Mesendoderm (in vitro differentiated cells): ENCODE data around the gene ANKRD10.

Source experiments
- DNase-seq: peaks from one replicate; pipeline ENCODE4 v3.0.0; 2013
- H2AK5ac ChIP-seq: 2 replicates; pipeline ENCODE4 v1.6.1; 2013; ENCODE audit warnings: low read length, inconsistent platforms
- H2BK120ac ChIP-seq: 2 replicates; pipeline ENCODE4 v1.6.1; 2013; ENCODE audit warnings: low read depth, mild to moderate bottlenecking, low read length, moderate library complexity, mixed read lengths
- H2BK15ac ChIP-seq: replicated peaks from 2 replicates; pipeline ENCODE4 v1.6.1; 2013; ENCODE audit warnings: low read depth, mild to moderate bottlenecking, moderate library complexity
- H2BK5ac ChIP-seq: 2 replicates; pipeline ENCODE4 v1.6.1; 2013; ENCODE audit warnings: low read length, inconsistent platforms
- H3K18ac ChIP-seq: 2 replicates; pipeline ENCODE4 v1.6.1; 2013; ENCODE audit warnings: mild to moderate bottlenecking, low read length, mixed read lengths
- H3K23ac ChIP-seq: one replicate; pipeline ENCODE4 v1.6.1; 2013; ENCODE audit warnings: low read length
- H3K27ac ChIP-seq: 2 replicates; pipeline ENCODE4 v1.5.1; 2013; ENCODE audit warnings: low read depth, mild to moderate bottlenecking, inconsistent platforms, low read length, moderate library complexity
- H3K27me3 ChIP-seq: 2 replicates; pipeline ENCODE4 v1.6.1; 2013; ENCODE audit warnings: low read length, control low read depth, mild to moderate bottlenecking, inconsistent platforms; ENCODE audit not compliant: insufficient read depth, poor library complexity
- H3K36me3 ChIP-seq: 2 replicates; pipeline ENCODE4 v1.6.1; 2013; ENCODE audit warnings: low read length, inconsistent platforms; ENCODE audit not compliant: control insufficient read depth, insufficient read depth
- H3K4ac ChIP-seq: one replicate; pipeline ENCODE4 v1.6.1; 2013; ENCODE audit warnings: low read depth, mild to moderate bottlenecking, low read length, moderate library complexity
- H3K4me1 ChIP-seq: 2 replicates; pipeline ENCODE4 v1.6.1; 2013; ENCODE audit warnings: low read depth, low read length, inconsistent platforms; ENCODE audit not compliant: control insufficient read depth
- H3K4me2 ChIP-seq: 2 replicates; pipeline ENCODE4 v1.6.1; 2013; ENCODE audit warnings: low read length
- H3K4me3 ChIP-seq: 2 replicates; pipeline ENCODE4 v1.5.1; 2013; ENCODE audit warnings: mild to moderate bottlenecking, low read length
- H3K56ac ChIP-seq: one replicate; pipeline ENCODE4 v1.6.1; 2013; ENCODE audit warnings: low read length
- H3K79me1 ChIP-seq: 2 replicates; pipeline ENCODE4 v1.6.1; 2013; ENCODE audit warnings: low read length, inconsistent platforms
- H3K79me2 ChIP-seq: 2 replicates; pipeline ENCODE4 v1.6.1; 2013; ENCODE audit warnings: mild to moderate bottlenecking, low read length; ENCODE audit not compliant: control insufficient read depth, insufficient read depth
- H3K9ac ChIP-seq: 2 replicates; pipeline ENCODE4 v1.6.1; 2013; ENCODE audit warnings: low read length, inconsistent platforms
- H4K5ac ChIP-seq: one replicate; pipeline ENCODE4 v1.6.1; 2013; ENCODE audit warnings: low read length
- H4K8ac ChIP-seq: one replicate; pipeline ENCODE4 v1.6.1; 2013; ENCODE audit warnings: low read depth, mild to moderate bottlenecking, control low read depth, low read length, moderate library complexity
- WGBS: extraction: QIAGEN DNeasy Blood & Tissue Kit; methylation state at CpG from one replicate; pipeline ENCODE4 v1.1.7; 2013; ENCODE audit warnings: low lambda C conversion rate, missing lambda C conversion rate; ENCODE audit not compliant: insufficient coverage; ENCODE audit errors: extremely low coverage; 5-methylcytosine and 5-hydroxymethylcytosine counted together

Gene ANKRD10

GRCh38 chr13:110944121-110944967, 29.5 kb upstream of the ANKRD10 start:
- Histone ChIP-seq H3K18ac (no peak overlapping the region), H3K9ac (no peak overlapping the region), H3K23ac (no peak overlapping the region), H3K4me2 (no peak overlapping the region), H4K5ac (no peak overlapping the region), H3K4me3 (no peak overlapping the region), H3K36me3 (no peaks in the 10 kb centered on the region), H3K4ac (no peak overlapping the region), H3K79me1 (no peaks in the 10 kb centered on the region), H2BK5ac (no peak overlapping the region), H2BK120ac (no peak overlapping the region), H2AK5ac (no peak overlapping the region), H3K27ac (no peak overlapping the region), H3K27me3 (no peaks in the 10 kb centered on the region), H2BK15ac (no peak overlapping the region), H4K8ac (no peak overlapping the region), H3K56ac (no peak overlapping the region), H3K4me1 (no peaks in the 10 kb centered on the region), H3K79me2 (no peaks in the 10 kb centered on the region)
- WGBS = no CpG with 5 or more reads among the region's 8 CpGs
- peak; percentile 65 for DNase-seq

DNA sequence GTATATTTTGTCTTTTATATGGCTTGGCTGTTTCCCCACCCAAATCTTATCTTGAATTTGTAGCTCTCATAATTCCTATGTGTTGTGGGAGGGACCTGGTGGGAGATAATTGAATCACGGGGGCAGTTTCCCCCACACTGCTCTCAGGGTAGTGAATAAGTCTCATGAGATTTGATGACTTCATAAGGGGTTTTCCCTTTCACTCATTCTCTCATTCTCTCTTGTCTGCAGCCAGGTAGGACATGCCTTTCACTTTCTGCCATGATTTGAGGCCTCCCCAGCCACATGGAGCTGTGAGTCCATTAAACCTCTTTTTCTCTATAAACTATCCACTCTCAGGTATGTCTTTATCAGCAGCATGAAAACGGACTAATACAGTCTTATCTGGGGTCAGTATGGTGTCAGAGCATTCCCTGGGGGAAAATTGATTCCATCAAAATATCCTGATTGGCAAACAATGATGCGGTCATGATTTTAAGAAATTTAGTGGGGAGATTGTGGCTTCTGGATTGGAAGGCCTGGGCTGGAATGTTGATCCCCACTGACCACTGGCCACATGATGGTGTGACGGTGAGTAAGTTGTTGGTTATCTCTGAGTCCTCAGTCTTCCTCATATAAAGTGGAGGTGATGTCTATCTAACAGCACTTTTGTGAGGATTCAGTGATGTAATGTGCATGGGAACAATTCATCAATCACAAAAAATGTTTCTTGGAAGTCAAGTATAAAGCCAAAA, 27.5 kb upstream of the ANKRD10 start:
- Histone ChIP-seq H3K4me1 (no peaks in the 10 kb centered on the region), H2BK5ac (no peak overlapping the region), H3K4ac (no peak overlapping the region), H3K79me1 (no peaks in the 10 kb centered on the region), H3K27me3 (no peaks in the 10 kb centered on the region), H3K27ac (no peak overlapping the region), H4K5ac (no peak overlapping the region), H3K79me2 (no peaks in the 10 kb centered on the region), H2BK120ac (no peak overlapping the region), H3K4me3 (no peak overlapping the region), H2BK15ac (no peak overlapping the region), H3K23ac (no peak overlapping the region), H3K4me2 (no peak overlapping the region), H3K56ac (no peak overlapping the region), H3K9ac (no peak overlapping the region), H4K8ac (no peak overlapping the region), H3K36me3 (no peaks in the 10 kb centered on the region), H3K18ac (no peak overlapping the region), H2AK5ac (no peak overlapping the region)
- DNase-seq = no peak
- WGBS = no CpG with 5 or more reads among the region's 4 CpGs

- Histone ChIP-seq H3K56ac (no peak overlapping the region), H3K23ac (no peak overlapping the region), H3K4ac (no peak overlapping the region), H3K79me2 (no peaks in the 10 kb centered on the region), H3K27ac (no peak overlapping the region), H3K27me3 (no peaks in the 10 kb centered on the region), H3K4me3 (no peak overlapping the region), H2AK5ac (no peak overlapping the region), H3K79me1 (no peaks in the 10 kb centered on the region), H2BK120ac (no peak overlapping the region), H2BK15ac (no peak overlapping the region), H4K5ac (no peak overlapping the region), H3K18ac (no peak overlapping the region), H3K36me3 (no peaks in the 10 kb centered on the region), H3K4me2 (no peak overlapping the region), H2BK5ac (no peak overlapping the region), H3K9ac (no peak overlapping the region), H3K4me1 (no peaks in the 10 kb centered on the region), H4K8ac (no peak overlapping the region)
- peak; percentile 13 for DNase-seq
- no CpG with 5 or more reads among the region's 13 CpGs for WGBS
Measured at GRCh38 chr13:110938662-110939421, 24.0 kb upstream of the ANKRD10 start.

- no peak for DNase-seq
- Histone ChIP-seq H3K56ac (no peak overlapping the region), H3K27me3 (no peaks in the 10 kb centered on the region), H3K36me3 (no peaks in the 10 kb centered on the region), H2BK120ac (no peak overlapping the region), H3K79me1 (no peaks in the 10 kb centered on the region), H3K27ac (no peak overlapping the region), H3K4me3 (no peak overlapping the region), H3K9ac (no peak overlapping the region), H4K8ac (no peak overlapping the region), H2BK5ac (no peak overlapping the region), H2AK5ac (no peak overlapping the region), H3K4ac (no peak overlapping the region), H3K18ac (no peak overlapping the region), H3K4me1 (no peaks in the 10 kb centered on the region), H3K23ac (no peak overlapping the region), H3K79me2 (no peaks in the 10 kb centered on the region), H4K5ac (no peak overlapping the region), H3K4me2 (no peak overlapping the region), H2BK15ac (no peak overlapping the region)
- WGBS = no CpG with 5 or more reads among the region's 23 CpGs
Measured at GRCh38 chr13:110937511-110938285, 22.8 kb upstream of the ANKRD10 start.

- no peak overlapping the region for H3K4me3 ChIP-seq
- no peak overlapping the region for H2BK15ac ChIP-seq
- no peaks in the 10 kb centered on the region for H3K4me1 ChIP-seq
- no peaks in the 10 kb centered on the region for H3K79me2 ChIP-seq
- no peak overlapping the region for H3K56ac ChIP-seq
- DNase-seq = no peak
- no peak overlapping the region for H3K9ac ChIP-seq
- H3K79me1 ChIP-seq = no peaks in the 10 kb centered on the region
- no peaks in the 10 kb centered on the region for H3K27me3 ChIP-seq
- WGBS = no CpG with 5 or more reads among the region's 23 CpGs
- H4K5ac ChIP-seq = no peak overlapping the region
- no peak overlapping the region for H3K23ac ChIP-seq
- H4K8ac ChIP-seq = no peak overlapping the region
- no peaks in the 10 kb centered on the region for H3K36me3 ChIP-seq
- no peak overlapping the region for H3K27ac ChIP-seq
- H3K4ac ChIP-seq = no peak overlapping the region
- H3K4me2 ChIP-seq = no peak overlapping the region
- no peak overlapping the region for H2BK5ac ChIP-seq
- H2AK5ac ChIP-seq = no peak overlapping the region
- no peak overlapping the region for H3K18ac ChIP-seq
- H2BK120ac ChIP-seq = no peak overlapping the region
Measured at GRCh38 chr13:110936519-110936918, 21.6 kb upstream of the ANKRD10 start.
